Measurements from ENCODE around the gene CGN. TPM values are rescaled to one million over a fixed set of nuclear protein-coding genes. Genes with fewer than 3 reads are reported as not detected.
A peak's percentile ranks its signal among the peaks of the same experiment; 100 is the strongest.

The CGN gene
- under 1 TPM in 1 of 3 donors, not detected in 2; 0.87 TPM for polyA plus RNA-seq

- Mint-ChIP-seq H3K4me3 (peak within 1 kb of the TSS; percentile 87 to 95 (median 94)), H3K4me1 (peaks cover 18 to 23% of the 10 kb centered on the region in 2 donors), H3K36me3 (no peaks in the 10 kb centered on the region), H3K9me3 (no peaks in the 10 kb centered on the region), H3K27me3 (ENCODE audit: low read depth in 3 of 3) (peaks cover 3 to 7% (median 3%) of the 10 kb centered on the region in 3 donors), H3K27ac (peak within 1 kb of the TSS; percentile 36 to 88 (median 84))
- DNase-seq = peak; percentile 81 to 87 (median 84)
These were observed at the start of gene CGN for GRCh38 chr1:151510957-151511635. TSS of gene CGN (plus strand) at chr1:151511387. CDS start at chr1:151518520, 7,133 bp downstream.

- Mint-ChIP-seq H3K36me3 (no peaks in the 10 kb centered on the region), H3K4me1 (peaks cover 19 to 25% of the 10 kb centered on the region in 2 donors), H3K27me3 (ENCODE audit: low read depth in 3 of 3) (peaks cover 16 to 33% (median 30%) of the 10 kb centered on the region in 3 donors), H3K4me3 (no peak overlapping the region), H3K9me3 (peaks cover 0 to 2% (median 0%) of the 10 kb centered on the region in 6 donors), H3K27ac (no peak overlapping the region)
- no peak for DNase-seq
These were observed 49.5 kb upstream of the CGN start for GRCh38 chr1:151461694-151462093.

GRCh38 chr1:151465026-151465425 is 46.2 kb upstream of the CGN start:
- peaks cover 0 to 3% (median 0%) of the 10 kb centered on the region in 3 donors for H3K36me3 Mint-ChIP-seq
- H3K4me3 Mint-ChIP-seq = no peak overlapping the region
- no peaks in the 10 kb centered on the region for H3K9me3 Mint-ChIP-seq
- peaks cover under 1 to 2% of the 10 kb centered on the region in 2 donors for H3K4me1 Mint-ChIP-seq
- no peak for DNase-seq
- no peak overlapping the region for H3K27ac Mint-ChIP-seq
- H3K27me3 Mint-ChIP-seq (ENCODE audit: low read depth in 3 of 3) = peaks cover 6 to 15% (median 8%) of the 10 kb centered on the region in 3 donors

GRCh38 chr1:151472856-151473731 is 38.1 kb upstream of the CGN start:
- Mint-ChIP-seq H3K9me3 (no peaks in the 10 kb centered on the region), H3K27me3 (ENCODE audit: low read depth in 3 of 3) (peaks cover 0 to 2% (median 1%) of the 10 kb centered on the region in 3 donors), H3K36me3 (peaks cover 0 to 3% (median 0%) of the 10 kb centered on the region in 3 donors), H3K27ac (peak overlapping the region in 5 of 6 donors; percentile 18 to 75 (median 51)), H3K4me1 (peaks cover 9 to 15% of the 10 kb centered on the region in 2 donors), H3K4me3 (peak overlapping the region; percentile 73 to 88 (median 80))
- DNase-seq = peak; percentile 20 to 32 (median 21)

- H3K27me3 Mint-ChIP-seq (ENCODE audit: low read depth in 3 of 3) = peaks cover 0 to 2% (median 1%) of the 10 kb centered on the region in 3 donors
- H3K9me3 Mint-ChIP-seq = no peaks in the 10 kb centered on the region
- H3K4me3 Mint-ChIP-seq = no peak overlapping the region
- no peak for DNase-seq
- peaks cover 9 to 15% of the 10 kb centered on the region in 2 donors for H3K4me1 Mint-ChIP-seq
- no peaks in the 10 kb centered on the region for H3K36me3 Mint-ChIP-seq
- H3K27ac Mint-ChIP-seq = no peak overlapping the region
These were observed 36.4 kb upstream of the CGN start for GRCh38 chr1:151474745-151475144.

GRCh38 chr1:151475175-151475574 is 36.0 kb upstream of the CGN start:
- Mint-ChIP-seq H3K27ac (no peak overlapping the region), H3K4me3 (no peak overlapping the region), H3K36me3 (no peaks in the 10 kb centered on the region), H3K27me3 (ENCODE audit: low read depth in 3 of 3) (peaks cover 0 to 3% (median 1%) of the 10 kb centered on the region in 3 donors), H3K4me1 (peaks cover 9 to 15% of the 10 kb centered on the region in 2 donors), H3K9me3 (no peaks in the 10 kb centered on the region)
- DNase-seq = no peak

- H3K36me3 Mint-ChIP-seq = no peaks in the 10 kb centered on the region
- no peak overlapping the region for H3K27ac Mint-ChIP-seq
- no peak for DNase-seq
- peaks cover 9 to 15% of the 10 kb centered on the region in 2 donors for H3K4me1 Mint-ChIP-seq
- peaks cover 1 to 4% (median 3%) of the 10 kb centered on the region in 3 donors for H3K27me3 Mint-ChIP-seq (ENCODE audit: low read depth in 3 of 3)
- no peaks in the 10 kb centered on the region for H3K9me3 Mint-ChIP-seq
- H3K4me3 Mint-ChIP-seq = no peak overlapping the region
These were observed 35.1 kb upstream of the CGN start for GRCh38 chr1:151476083-151476482.

GRCh38 chr1:151477066-151477465 is 34.1 kb upstream of the CGN start:
- H3K4me3 Mint-ChIP-seq = no peak overlapping the region
- peaks cover 0 to 2% (median 0%) of the 10 kb centered on the region in 6 donors for H3K9me3 Mint-ChIP-seq
- peaks cover 9 to 15% of the 10 kb centered on the region in 2 donors for H3K4me1 Mint-ChIP-seq
- peaks cover 1 to 4% (median 3%) of the 10 kb centered on the region in 3 donors for H3K27me3 Mint-ChIP-seq (ENCODE audit: low read depth in 3 of 3)
- DNase-seq = no peak
- peak overlapping the region in 1 of 6 donors; percentile 4 for H3K27ac Mint-ChIP-seq
- peaks cover 0 to 4% (median 0%) of the 10 kb centered on the region in 3 donors for H3K36me3 Mint-ChIP-seq

- H3K36me3 Mint-ChIP-seq = peaks cover 0 to 5% (median 0%) of the 10 kb centered on the region in 3 donors
- DNase-seq = no peak
- H3K9me3 Mint-ChIP-seq = peaks cover 0 to 3% (median 0%) of the 10 kb centered on the region in 6 donors
- H3K27me3 Mint-ChIP-seq (ENCODE audit: low read depth in 3 of 3) = peaks cover 1 to 4% (median 3%) of the 10 kb centered on the region in 3 donors
- H3K27ac Mint-ChIP-seq = no peak overlapping the region
- no peak overlapping the region for H3K4me3 Mint-ChIP-seq
- H3K4me1 Mint-ChIP-seq = peaks cover under 1 to 7% of the 10 kb centered on the region in 2 donors
These were observed 32.9 kb upstream of the CGN start for GRCh38 chr1:151478140-151478812.

- Mint-ChIP-seq H3K9me3 (peaks cover 0 to 3% (median 0%) of the 10 kb centered on the region in 6 donors), H3K27me3 (ENCODE audit: low read depth in 3 of 3) (peaks cover 1 to 4% (median 3%) of the 10 kb centered on the region in 3 donors), H3K4me3 (no peak overlapping the region), H3K36me3 (peaks cover 0 to 5% (median 0%) of the 10 kb centered on the region in 3 donors), H3K27ac (no peak overlapping the region), H3K4me1 (peaks cover 0 to under 1% of the 10 kb centered on the region in 2 donors)
- DNase-seq = no peak
These were observed 32.3 kb upstream of the CGN start for GRCh38 chr1:151478923-151479322.

GRCh38 chr1:151479462-151479861 is 31.7 kb upstream of the CGN start:
- Mint-ChIP-seq H3K36me3 (peaks cover 0 to 5% (median 0%) of the 10 kb centered on the region in 3 donors), H3K9me3 (peaks cover 0 to 3% (median 0%) of the 10 kb centered on the region in 6 donors), H3K27me3 (ENCODE audit: low read depth in 3 of 3) (peaks cover 1 to 4% (median 3%) of the 10 kb centered on the region in 3 donors), H3K4me3 (no peak overlapping the region), H3K27ac (no peak overlapping the region), H3K4me1 (no peaks in the 10 kb centered on the region)
- DNase-seq = no peak

GRCh38 chr1:151482017-151482416 is 29.2 kb upstream of the CGN start:
- H3K27ac Mint-ChIP-seq = no peak overlapping the region
- peaks cover under 1 to 3% (median 2%) of the 10 kb centered on the region in 3 donors for H3K27me3 Mint-ChIP-seq (ENCODE audit: low read depth in 3 of 3)
- H3K9me3 Mint-ChIP-seq = peaks cover 0 to 3% (median 0%) of the 10 kb centered on the region in 6 donors
- peaks cover 0 to 5% (median 0%) of the 10 kb centered on the region in 3 donors for H3K36me3 Mint-ChIP-seq
- no peak overlapping the region for H3K4me3 Mint-ChIP-seq
- DNase-seq = no peak
- H3K4me1 Mint-ChIP-seq = no peaks in the 10 kb centered on the region

GRCh38 chr1:151485685-151486255 is 25.4 kb upstream of the CGN start:
- peaks cover 0 to 3% (median 0%) of the 10 kb centered on the region in 6 donors for H3K9me3 Mint-ChIP-seq
- DNase-seq = no peak
- H3K36me3 Mint-ChIP-seq = peaks cover 0 to 5% (median 0%) of the 10 kb centered on the region in 3 donors
- H3K27me3 Mint-ChIP-seq (ENCODE audit: low read depth in 3 of 3) = peaks cover 0 to 2% (median 1%) of the 10 kb centered on the region in 3 donors
- no peak overlapping the region for H3K27ac Mint-ChIP-seq
- no peaks in the 10 kb centered on the region for H3K4me1 Mint-ChIP-seq
- H3K4me3 Mint-ChIP-seq = no peak overlapping the region
